HepG2 (cell line): ENCODE results near the gene AP1G1. TPM values are rescaled to one million over a fixed set of nuclear protein-coding genes. Genes with fewer than 3 reads are reported as not detected.
A peak's percentile ranks its signal among the peaks of the same experiment; 100 is the strongest.

ENCODE experiments used
- AGO1 ChIP-seq: fragments of 200-400 bp; formaldehyde crosslinking; IDR thresholded peaks from 2 replicates; pipeline ENCODE4 v1.6.1; 2017; ENCODE audit warnings: mild to moderate bottlenecking, low read depth, low read length, moderate library complexity; ENCODE audit not compliant: poor library complexity, severe bottlenecking
- GPN1 ChIP-seq: sonication (generic); formaldehyde crosslinking; IDR thresholded peaks from 2 replicates; pipeline ENCODE4 v1.5.1; 2020; ENCODE audit warnings: missing genetic modification reagents, borderline replicate concordance
- KDM3A ChIP-seq: IDR thresholded peaks from 2 replicates; pipeline ENCODE4 v1.6.1; 2018; ENCODE audit warnings: low read depth, missing compliant biosample characterization
- MAF1 ChIP-seq: sonication (generic); formaldehyde crosslinking; IDR thresholded peaks from 2 replicates; pipeline ENCODE4 v1.5.0; 2020; ENCODE audit warnings: missing genetic modification reagents, borderline replicate concordance
- MBNL3 ChIP-seq: fragments of 250-450 bp; sonication (Bioruptor Pico); conservative IDR thresholded peaks from 2 replicates; pipeline ENCODE4 v1.8.0; 2022; ENCODE audit warnings: mild to moderate bottlenecking, inconsistent platforms
- MNT ChIP-seq: fragments of 450-650 bp; IDR thresholded peaks from 2 replicates; pipeline ENCODE4 v1.6.1; 2016
- MTA1 ChIP-seq: sonication (generic); formaldehyde crosslinking; IDR thresholded peaks from 2 replicates; pipeline ENCODE4 v1.4.0; 2020; ENCODE audit warnings: missing genetic modification reagents, mild to moderate bottlenecking, borderline replicate concordance
- NR3C1 ChIP-seq: sonication (generic); formaldehyde crosslinking; IDR thresholded peaks from 2 replicates; pipeline ENCODE4 v1.4.0; 2020; ENCODE audit warnings: missing genetic modification reagents
- POLR2AphosphoS5 ChIP-seq: IDR thresholded peaks from 2 replicates; pipeline ENCODE4 v1.6.1; 2012; ENCODE audit warnings: low read depth, low read length
- SCMH1 ChIP-seq: sonication (generic); formaldehyde crosslinking; IDR thresholded peaks from 2 replicates; pipeline ENCODE4 v1.9.0; 2021; ENCODE audit warnings: missing genetic modification reagents, mild to moderate bottlenecking, borderline replicate concordance
- SMAD9 ChIP-seq: sonication (generic); formaldehyde crosslinking; IDR thresholded peaks from 2 replicates; pipeline ENCODE4 v1.5.1; 2020; ENCODE audit warnings: mild to moderate bottlenecking, missing genetic modification reagents
- SMC3 ChIP-seq: IDR thresholded peaks from 2 replicates; pipeline ENCODE4 v1.6.1; 2011; ENCODE audit warnings: low read length, improper control_type of control experiment
- THAP7 ChIP-seq: sonication (generic); formaldehyde crosslinking; IDR thresholded peaks from 2 replicates; pipeline ENCODE4 v1.8.1; 2023; ENCODE audit warnings: mild to moderate bottlenecking, missing genetic modification reagents
- TRIM22 ChIP-seq: fragments of 450-650 bp; IDR thresholded peaks from 2 replicates; pipeline ENCODE4 v1.6.1; 2017
- U2AF1 ChIP-seq: fragments of 200-400 bp; formaldehyde crosslinking; optimal IDR thresholded peaks from 2 replicates; pipeline ENCODE3; 2017; ENCODE audit warnings: mild to moderate bottlenecking, low read depth, low read length
- ZFP36 ChIP-seq: fragments of 150-350 bp; IDR thresholded peaks from 2 replicates; pipeline ENCODE4 v1.6.1; 2018; ENCODE audit warnings: borderline replicate concordance, low read length, low read depth; ENCODE audit not compliant: partially characterized antibody
- ZNF234 ChIP-seq: sonication (generic); formaldehyde crosslinking; conservative IDR thresholded peaks from 2 replicates; pipeline ENCODE4 v1.5.1; 2020; ENCODE audit warnings: mild to moderate bottlenecking, missing genetic modification reagents
- ZNF550 ChIP-seq: sonication (generic); formaldehyde crosslinking; IDR thresholded peaks from 2 replicates; pipeline ENCODE4 v1.4.0; 2020; ENCODE audit warnings: mild to moderate bottlenecking, missing genetic modification reagents, borderline replicate concordance
- ZNF556 ChIP-seq: sonication (generic); formaldehyde crosslinking; IDR thresholded peaks from 2 replicates; pipeline ENCODE4 v1.4.0; 2020; ENCODE audit warnings: mild to moderate bottlenecking, missing genetic modification reagents, borderline replicate concordance
- ZNF567 ChIP-seq: sonication (generic); formaldehyde crosslinking; IDR thresholded peaks from 2 replicates; pipeline ENCODE4 v1.8.1; 2023; ENCODE audit warnings: mild to moderate bottlenecking, missing genetic modification reagents, borderline replicate concordance
- ZNF678 ChIP-seq: sonication (generic); formaldehyde crosslinking; IDR thresholded peaks from 2 replicates; pipeline ENCODE4 v1.4.0; 2020; ENCODE audit warnings: mild to moderate bottlenecking, missing genetic modification reagents
- ZNF713 ChIP-seq: sonication (generic); formaldehyde crosslinking; IDR thresholded peaks from 2 replicates; pipeline ENCODE4 v1.4.0; 2020; ENCODE audit warnings: mild to moderate bottlenecking, missing genetic modification reagents
- ZNF839 ChIP-seq: sonication (generic); formaldehyde crosslinking; IDR thresholded peaks from 2 replicates; pipeline ENCODE4 v1.4.0; 2020; ENCODE audit warnings: missing genetic modification reagents, mild to moderate bottlenecking, borderline replicate concordance
- polyA plus RNA-seq, 8 experiments: library from polyadenylated mRNA; depleted of rRNA in 3 of 8; stranded (reverse) in 7 of 8; unstranded in 1 of 8; fragments of >200 nt; fragmentation: Illumina TruSeq in 4 of 8; extraction: Trizol in 4 of 8; gene quantifications; 2 replicates each; pipeline versions ENCODE4 v1.2.1 to v1.2.3, GENCODE V29; 2011 to 2016; ENCODE audit warnings: low read depth in 4 of 8, missing spikeins in 1 of 8, mixed read lengths in 1 of 8; ENCODE audit not compliant: insufficient read depth in 1 of 8
- total RNA-seq, 5 experiments: library from RNA; depleted of rRNA; stranded (reverse); fragments of >200 nt; fragmentation: Illumina TruSeq; extraction: Trizol; gene quantifications; 2 replicates each; pipeline ENCODE4 v1.2.3, GENCODE V29; 2016; ENCODE audit warnings: low read depth in 1 of 5

Gene AP1G1
- total and polyA plus RNA-seq, 2 of the 13 experiments (the other 11 are each of a cell fraction or from before 2014, with no cell fraction given) = 62.2 to 66.2 TPM

GRCh38 chr16:71723537-71724319 is 84.9 kb downstream of the AP1G1 start (continued):
- TF ChIP-seq ZNF556 = no peak
- no peak for TF ChIP-seq MBNL3 (CRISPR knock-in tag)
- TF ChIP-seq ZNF678 = peak; percentile 58; the same call in 1 of the 2 replicates
- 0 out of 2 replicates have a peak, but pooled peaks have one; percentile 34 for TF ChIP-seq THAP7 (CRISPR knock-in tag)
- TF ChIP-seq MNT = no peak
- TF ChIP-seq ZNF550 (CRISPR knock-in tag) = 0 out of 2 replicates have a peak, but pooled peaks have one; percentile 74
- TF ChIP-seq ZNF567 = no peak
- TF ChIP-seq ZNF713 (CRISPR knock-in tag) = no peak
- no peak for TF ChIP-seq AGO1
- no peak for TF ChIP-seq SCMH1 (CRISPR knock-in tag)
- no peak for TF ChIP-seq ZNF839 (CRISPR knock-in tag)
- TF ChIP-seq TRIM22 = no peak
- TF ChIP-seq SMC3 = no peak
- no peak for TF ChIP-seq NR3C1 (CRISPR knock-in tag)
- TF ChIP-seq GPN1 = no peak
- no peak for TF ChIP-seq ZNF234 (CRISPR knock-in tag)
- TF ChIP-seq POLR2AphosphoS5 = peak; percentile 45; the same call in 1 of the 2 replicates
- TF ChIP-seq MAF1 = no peak
- no peak for TF ChIP-seq KDM3A (CRISPR knock-in tag)
- TF ChIP-seq MTA1 (CRISPR knock-in tag) = peak; percentile 65; the same call in 1 of the 2 replicates
- no peak for TF ChIP-seq U2AF1
- TF ChIP-seq SMAD9 (CRISPR knock-in tag) = no peak
- TF ChIP-seq ZFP36 = no peak
